ENCODE measurements around the gene FRRS1.

DNA sequence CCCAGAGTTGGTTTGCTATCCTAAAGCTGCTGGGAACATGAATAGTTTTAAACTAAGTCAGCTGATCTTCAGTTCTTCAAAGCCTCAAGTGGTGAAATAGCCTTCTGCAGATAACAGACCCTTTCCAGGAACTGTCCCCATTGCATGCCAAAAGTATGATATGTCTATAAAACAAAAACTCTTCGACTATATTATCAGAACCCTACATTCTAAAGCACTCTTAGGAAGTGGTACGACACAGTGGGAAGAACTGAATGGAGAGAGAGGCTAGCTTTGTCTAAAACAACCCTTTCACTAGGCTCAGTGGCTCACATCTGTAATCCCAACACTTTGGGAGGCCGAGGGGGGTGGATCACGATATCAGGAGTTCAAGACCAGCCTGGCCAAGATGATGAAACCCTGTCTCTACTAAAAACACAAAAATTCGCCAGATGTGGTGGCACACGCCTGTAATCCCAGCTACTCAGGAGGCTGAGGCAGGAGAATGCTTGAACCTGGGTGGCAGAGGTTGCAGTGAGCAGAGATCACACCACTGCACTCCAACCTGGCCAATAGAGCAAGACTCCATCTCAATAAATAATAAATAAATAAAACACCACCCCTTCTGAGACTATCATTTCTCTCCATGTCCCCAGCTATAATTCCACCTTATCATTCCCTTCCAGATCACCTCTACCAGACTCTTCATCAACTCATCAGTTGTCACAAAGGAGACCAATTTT is 2.2 kb upstream of the FRRS1 start:
- TF ChIP-seq, protein P1, sequence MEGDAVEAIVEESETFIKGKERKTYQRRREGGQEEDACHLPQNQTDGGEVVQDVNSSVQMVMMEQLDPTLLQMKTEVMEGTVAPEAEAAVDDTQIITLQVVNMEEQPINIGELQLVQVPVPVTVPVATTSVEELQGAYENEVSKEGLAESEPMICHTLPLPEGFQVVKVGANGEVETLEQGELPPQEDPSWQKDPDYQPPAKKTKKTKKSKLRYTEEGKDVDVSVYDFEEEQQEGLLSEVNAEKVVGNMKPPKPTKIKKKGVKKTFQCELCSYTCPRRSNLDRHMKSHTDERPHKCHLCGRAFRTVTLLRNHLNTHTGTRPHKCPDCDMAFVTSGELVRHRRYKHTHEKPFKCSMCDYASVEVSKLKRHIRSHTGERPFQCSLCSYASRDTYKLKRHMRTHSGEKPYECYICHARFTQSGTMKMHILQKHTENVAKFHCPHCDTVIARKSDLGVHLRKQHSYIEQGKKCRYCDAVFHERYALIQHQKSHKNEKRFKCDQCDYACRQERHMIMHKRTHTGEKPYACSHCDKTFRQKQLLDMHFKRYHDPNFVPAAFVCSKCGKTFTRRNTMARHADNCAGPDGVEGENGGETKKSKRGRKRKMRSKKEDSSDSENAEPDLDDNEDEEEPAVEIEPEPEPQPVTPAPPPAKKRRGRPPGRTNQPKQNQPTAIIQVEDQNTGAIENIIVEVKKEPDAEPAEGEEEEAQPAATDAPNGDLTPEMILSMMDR (IDR thresholded peaks at IDR 0.05; ENCODE audit: low read depth, low read length) = no peak
- no peak for TF ChIP-seq EZH2phosphoT487 (IDR thresholded peaks at IDR 0.05; ENCODE audit: low read depth)

Data from OCI-LY3 (cell line).